GM19468 (cell line): ENCODE results near the gene OR13J1.

ENCODE experiments used
- ATAC-seq: cut with Tn5 transposase; IDR thresholded peaks from one replicate; pipeline ENCODE4 v1.9.1; 2021; ENCODE audit warnings: mild to moderate bottlenecking, moderate library complexity, moderate number of reproducible peaks; ENCODE audit not compliant: unreplicated experiment; ENCODE audit errors: extremely low read depth

OR13J1 gene

DNA sequence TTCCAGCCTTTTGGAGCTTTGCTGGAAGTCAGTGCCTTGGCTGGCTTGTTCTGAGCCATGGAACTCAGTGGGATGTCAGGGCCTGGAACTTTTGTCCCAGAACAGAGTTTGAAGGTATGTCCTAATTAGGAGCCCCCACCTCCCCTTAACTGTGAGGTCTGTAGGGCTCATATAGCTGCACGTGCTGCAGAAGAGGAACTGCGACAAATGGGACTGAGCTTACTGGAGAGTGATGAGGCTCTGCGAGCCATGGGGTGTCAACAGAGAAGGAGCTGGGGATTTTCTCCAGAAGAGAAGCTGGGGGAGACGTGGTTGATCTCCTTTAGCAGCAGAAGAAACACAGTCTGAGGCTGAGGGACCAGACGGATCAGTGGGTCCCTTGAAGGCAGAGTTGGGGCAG is 30.3 kb downstream of the OR13J1 start:
- no peak for ATAC-seq

DNA sequence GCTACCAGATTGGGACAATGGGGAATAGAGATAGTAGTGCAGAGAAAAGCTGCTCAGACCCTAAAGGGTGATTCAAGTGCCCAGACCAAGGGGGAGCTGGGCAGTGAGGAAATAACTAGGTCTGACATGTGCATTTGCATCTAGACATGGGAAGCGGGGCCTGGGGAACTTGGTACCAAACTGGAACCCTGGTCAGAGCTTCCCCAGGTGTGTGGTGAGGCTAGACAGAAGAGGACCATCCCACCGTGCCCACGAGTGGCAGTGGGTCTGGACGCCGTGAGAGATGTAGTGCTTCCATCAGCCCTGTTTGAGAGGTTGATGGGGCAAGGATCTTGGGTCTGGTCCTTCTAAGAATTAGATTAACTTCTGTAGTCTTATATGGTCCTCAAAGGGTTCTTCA is 33.6 kb downstream of the OR13J1 start:
- ATAC-seq: no peak

DNA sequence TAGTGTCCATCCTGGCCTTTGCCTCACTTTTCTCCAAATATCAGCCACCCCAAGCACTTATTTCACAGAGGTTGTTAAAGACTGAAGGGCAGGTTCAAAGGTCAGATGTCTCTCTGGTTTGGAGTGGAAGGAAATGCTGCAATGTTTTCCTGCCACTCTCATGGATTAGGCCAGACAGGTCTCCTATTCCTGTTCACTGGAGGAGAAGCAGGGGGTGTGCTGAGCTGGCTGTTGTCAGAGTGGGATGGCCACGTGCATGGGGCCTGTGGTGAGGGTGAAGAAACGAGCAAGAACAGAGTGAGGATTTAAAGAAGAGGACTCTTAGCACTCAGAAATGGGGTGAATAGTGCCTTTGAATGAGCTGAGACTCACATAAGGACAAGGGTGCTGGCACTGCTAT is 34.4 kb downstream of the OR13J1 start:
- ATAC-seq: no peak

DNA sequence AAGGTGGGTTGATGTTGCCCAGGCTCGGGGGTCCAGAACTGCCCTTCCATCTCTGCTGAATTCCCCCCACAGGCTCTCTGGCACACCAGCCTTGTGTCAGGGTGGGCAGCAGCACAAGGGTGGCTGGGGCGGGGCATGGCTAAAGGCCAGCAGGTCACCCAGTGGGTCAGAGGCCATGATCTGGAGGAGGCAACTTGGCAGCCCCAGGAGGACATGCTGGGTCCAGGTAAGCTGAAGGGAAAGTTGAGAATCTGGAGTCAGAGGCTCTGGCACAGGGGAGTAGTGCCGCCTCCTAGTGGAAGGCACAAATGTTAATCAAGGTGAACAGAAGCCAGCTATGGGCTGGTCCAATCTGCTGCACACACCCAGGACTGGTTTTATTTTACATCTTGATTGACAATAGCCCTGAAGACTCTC is 35.0 kb downstream of the OR13J1 start:
- no peak for ATAC-seq

DNA sequence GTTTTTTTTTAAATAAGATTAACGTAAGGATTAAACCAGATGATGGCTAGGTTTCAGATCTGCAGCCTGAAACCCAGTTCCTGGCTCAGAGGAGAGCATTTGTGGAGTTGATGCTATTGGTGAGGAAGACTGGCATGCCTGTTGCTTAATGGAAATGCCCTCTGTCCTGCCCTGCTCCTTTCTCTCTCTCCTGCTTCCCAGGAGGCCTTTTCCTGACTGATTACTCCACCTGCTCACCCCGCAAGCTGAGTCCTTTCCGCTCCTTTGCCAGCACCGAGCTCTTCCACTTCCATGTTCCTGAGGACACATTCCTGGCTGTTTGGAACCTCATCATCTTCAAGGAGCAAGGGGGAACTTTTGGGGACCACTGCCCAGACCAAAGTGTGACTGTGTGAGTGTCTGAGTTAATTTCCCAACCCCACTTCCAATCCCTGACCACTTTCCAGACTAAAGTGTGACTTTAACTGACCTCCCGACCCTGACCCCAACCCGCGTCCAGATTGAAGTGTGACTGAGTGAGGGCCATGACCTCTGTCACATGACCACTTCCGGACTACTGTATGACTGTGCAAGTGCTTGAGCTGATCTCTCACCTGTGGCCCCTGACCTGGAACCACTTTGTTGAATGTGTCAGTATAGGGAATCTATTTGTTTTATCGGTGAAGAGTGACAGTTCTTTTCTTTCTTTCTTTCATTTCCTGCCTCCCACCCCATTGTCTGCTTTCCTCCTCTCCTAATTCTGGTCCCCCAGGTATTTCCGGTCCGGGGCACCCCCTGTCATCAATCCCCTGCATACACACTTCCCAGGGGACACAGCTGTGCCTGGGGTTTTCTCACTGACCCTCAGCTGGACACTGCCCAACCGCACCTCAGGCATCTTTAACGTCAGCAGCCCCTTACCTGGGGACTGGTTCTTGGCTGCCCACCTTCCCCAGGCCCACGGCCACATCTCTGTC is 35.7 kb downstream of the OR13J1 start:
- ATAC-seq: no peak

DNA sequence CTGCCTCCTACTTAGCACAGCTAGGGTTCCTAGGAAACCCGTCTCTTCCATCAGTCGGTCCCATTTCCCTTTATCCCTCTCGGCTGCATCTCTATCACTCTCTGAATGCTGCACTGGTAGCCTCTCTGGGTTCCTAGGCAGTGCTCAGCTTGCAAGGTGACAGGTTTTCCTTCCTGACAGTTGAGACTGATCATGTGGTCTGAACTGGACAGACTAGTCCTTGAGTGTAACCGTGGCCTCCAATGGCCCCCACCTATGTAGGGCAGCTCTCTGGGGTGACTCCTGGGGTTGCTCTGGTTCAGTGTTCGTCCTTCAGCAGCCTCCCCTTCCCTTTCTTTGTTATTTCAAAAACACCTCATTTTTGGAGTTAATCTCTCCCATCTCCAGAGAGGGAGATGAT is 37.4 kb downstream of the OR13J1 start:
- no peak for ATAC-seq

DNA sequence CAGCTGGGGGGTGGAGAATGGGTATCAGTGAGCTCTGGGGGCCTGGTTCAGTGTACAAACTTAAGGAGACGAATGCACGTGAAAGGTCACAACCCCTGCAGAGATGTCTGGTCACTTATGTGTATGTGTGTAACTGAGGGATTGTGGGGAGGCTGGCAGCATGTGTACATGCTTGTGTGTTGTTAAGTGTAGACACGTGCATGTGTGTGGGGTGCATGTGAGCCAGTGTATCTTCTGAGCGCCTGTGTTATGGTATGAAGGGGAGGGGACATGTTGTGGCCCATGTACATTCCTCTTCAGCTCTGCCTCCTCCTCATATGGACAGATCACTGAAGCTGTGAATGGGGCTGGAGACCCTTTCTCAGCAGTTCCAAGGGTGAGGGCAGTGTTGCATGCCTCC is 39.2 kb downstream of the OR13J1 start:
- ATAC-seq: no peak

DNA sequence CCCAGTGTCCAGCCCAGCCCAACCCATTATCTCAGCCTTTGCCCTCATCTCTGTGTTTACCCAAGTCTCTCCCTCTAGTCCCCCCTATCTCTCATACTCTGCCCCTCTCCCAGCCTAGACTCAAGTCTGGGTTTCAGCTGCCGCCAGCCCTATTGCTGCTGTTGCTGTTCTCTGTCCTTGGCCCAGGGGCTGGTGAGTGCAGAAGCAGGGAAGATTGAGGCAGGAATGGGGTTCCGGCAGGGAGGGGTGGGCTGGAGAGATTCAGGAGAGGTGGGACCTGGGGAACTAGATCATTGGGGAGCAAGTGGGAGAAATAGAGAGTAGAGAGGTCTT is 40.5 kb downstream of the OR13J1 start:
- no peak for ATAC-seq

DNA sequence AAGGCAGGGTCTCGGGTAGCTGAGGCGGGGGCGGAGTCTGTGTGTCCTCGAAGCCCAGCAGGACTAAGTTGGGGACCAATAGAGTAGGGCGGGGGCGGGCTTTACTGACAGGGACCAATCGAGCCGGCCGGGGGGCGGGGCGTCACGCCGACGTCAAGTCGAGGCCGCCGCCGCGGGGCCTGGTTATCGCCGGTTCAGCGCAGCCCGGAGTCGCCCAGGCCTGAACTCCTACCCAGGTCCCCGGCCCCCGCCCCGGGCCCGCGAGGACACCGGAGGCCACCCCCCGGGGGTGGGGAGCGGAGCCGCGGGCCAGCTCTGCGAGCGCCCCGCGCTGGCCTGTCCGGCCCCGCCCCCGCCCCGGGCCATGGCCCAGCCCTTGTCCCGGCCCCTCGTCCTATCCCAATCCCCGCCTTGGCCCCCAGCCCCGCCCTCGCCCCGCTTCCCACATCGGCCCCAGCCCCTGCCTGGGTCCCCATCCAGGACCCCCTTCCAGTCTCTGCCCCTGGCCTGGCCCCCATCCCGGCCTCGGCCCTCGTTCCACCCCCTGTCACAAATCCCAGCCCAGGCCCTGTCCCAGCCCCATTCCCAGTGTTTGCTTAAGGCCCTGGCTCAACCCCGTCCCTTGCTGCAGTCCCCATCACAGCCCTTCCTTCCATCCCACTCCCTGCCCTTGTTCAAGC is 41.0 kb downstream of the OR13J1 start, which contains the start of gene TMEM8B:
TMEM8B (plus strand) TSS at position 145 of the 680 bp plus-strand sequence; CDS start at position 365, 220 bp downstream.
- peak; percentile 13 for ATAC-seq

DNA sequence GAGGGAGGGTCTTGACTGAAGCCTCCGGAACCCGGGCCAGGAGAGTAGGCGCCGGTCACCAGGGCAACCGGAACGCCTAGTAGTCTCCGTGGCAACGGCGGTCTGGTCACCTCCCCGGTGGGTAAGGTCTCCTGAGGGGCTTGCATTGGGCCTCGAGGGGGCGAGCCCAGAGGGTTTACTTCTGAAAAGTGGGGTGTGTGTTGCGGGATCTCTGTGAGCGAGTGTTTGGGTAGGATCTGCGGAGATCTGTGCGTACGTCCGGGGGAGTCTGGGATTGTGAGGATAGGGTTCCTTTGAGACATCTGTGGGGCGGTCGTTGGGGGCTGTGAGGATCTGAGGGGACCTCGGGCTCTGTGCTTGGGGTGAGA is 41.5 kb downstream of the OR13J1 start, which contains the start of gene FAM221B:
FAM221B (minus strand) TSS at position 17 of the 368 bp plus-strand sequence. CDS start 2,571 bp downstream, outside the sequence.
- no peak for ATAC-seq

DNA sequence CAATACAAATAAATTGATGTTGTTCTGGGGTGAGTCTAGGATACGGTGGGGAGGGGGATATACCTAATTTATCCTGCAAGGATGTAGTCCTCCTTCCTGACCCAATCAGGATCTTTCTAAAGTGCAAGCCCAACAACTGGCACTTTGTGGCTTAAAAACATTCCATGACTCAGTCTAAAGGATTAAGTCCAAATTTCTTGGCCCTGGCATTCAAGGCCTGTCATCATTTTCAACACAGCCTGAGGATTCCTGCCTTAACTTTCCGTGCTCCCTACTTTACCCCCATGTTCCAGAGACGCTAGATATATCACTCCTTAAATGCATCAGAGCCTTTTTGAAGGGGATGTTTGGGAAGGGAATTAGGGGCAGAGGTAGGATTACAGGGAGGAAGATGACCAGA is 42.7 kb downstream of the OR13J1 start:
- ATAC-seq: no peak

DNA sequence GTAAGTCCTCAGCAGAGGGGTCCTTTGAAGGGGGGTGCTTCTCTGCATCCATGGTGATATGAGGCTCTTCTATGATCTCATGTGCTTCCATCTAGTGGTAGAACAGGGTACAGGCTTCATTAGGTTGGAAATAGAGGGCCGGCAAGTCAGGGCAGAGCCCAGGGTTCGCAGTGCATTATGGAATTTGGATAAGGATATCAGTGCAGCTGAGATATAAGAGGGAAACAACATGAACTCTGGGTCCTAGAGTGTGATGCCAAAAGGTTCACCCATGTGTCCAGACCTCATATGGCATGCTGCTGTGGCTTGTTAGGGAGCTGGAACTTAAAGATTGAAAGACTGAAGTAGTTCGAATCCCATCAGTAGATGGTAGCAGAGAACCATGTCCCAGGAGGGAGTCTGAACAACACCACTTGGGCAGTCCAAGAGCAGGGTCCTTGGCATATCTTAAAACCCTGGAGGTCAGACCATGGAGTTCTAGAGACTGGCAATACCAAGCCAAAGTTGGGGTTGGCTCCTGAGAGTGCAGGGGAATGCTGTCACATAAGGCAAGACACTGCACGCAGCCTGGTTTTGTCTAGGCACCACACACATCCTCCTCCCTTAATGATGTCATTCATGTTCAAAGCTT is 44.0 kb downstream of the OR13J1 start:
- no peak for ATAC-seq

DNA sequence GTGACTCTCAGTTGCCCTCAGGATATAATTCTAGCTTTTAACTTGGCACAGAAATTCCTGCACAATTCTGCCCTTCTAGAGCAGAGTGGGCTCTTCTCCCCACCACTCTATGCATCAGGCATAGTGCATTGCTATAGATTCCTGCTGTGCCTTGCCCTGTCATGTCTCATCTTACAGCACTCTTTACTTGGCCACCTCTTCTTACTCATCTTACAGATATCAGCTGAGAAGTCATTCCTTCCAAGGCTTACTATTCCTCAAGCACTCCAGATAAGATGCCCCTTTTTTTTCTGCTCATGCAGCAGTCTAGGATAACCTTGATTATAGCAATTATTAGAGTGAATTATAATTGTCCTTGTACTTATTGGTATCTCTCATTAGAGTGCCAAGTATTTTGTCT is 47.3 kb downstream of the OR13J1 start:
- ATAC-seq: no peak

DNA sequence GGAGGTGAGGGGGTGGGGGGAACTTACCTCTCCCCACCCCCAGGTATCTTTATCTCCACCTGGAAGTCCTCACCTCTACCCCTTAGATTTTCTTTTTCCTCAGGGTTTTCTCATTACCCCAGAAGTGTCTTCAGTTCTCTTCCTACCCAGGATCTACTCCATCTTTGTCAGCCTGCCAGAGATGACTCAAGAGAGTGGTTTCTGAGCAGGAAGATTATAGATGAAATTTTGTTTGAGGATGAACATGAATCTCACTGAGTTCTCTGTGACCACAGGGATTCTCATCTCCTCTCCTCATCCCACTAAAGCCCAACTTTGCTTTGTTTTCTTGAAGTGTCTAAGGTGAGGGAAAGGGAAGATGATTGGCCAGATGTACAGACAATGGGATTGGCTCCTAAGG is 50.1 kb downstream of the OR13J1 start:
- ATAC-seq: no peak
